Panc1 (cell line): ENCODE data around the gene POLN. TPM values are rescaled to one million over a fixed set of nuclear protein-coding genes. Genes with fewer than 3 reads are reported as not detected.

Experiments used
- ATAC-seq: fragments of 200-7000 bp; cut with Tn5 transposase; 2 replicates; pipeline ENCODE4 v1.9.1; 2020; ENCODE audit warnings: mild to moderate bottlenecking, moderate library complexity
- BruUV-seq: library from RNA; stranded (reverse); fragments of 400-500 nt; replicated peaks from 2 replicates; lab custom pipeline; 2021; lab: Mats Ljungman, UMichigan
- CTCF ChIA-PET: fragments of 300-600 bp; sonication (Branson Sonifier 250); formaldehyde crosslinking; loops from one replicate; lab custom pipeline; 2022; ENCODE audit warnings: antibody characterized with exemption; lab: Charles Lee
- POLR2A ChIA-PET: fragments of 300-600 bp; sonication (Branson Sonifier 250); formaldehyde crosslinking; loops from one replicate; lab custom pipeline; 2022; ENCODE audit warnings: antibody characterized with exemption; lab: Charles Lee
- DNase-seq: peaks from one replicate; pipeline ENCODE4 v3.0.0-alpha.2; 2010; ENCODE audit warnings: low read depth, low spot score
- H3K27ac ChIP-seq: 2 replicates; pipeline ENCODE4 v1.5.1; 2011; ENCODE audit warnings: mild to moderate bottlenecking, low read length, inconsistent platforms
- H3K27me3 ChIP-seq: fragments of 200-500 bp; sonication (Bioruptor generic); 2 replicates; pipeline ENCODE4 v1.6.0; 2014; ENCODE audit warnings: low read length, inconsistent platforms; ENCODE audit not compliant: control insufficient read depth, insufficient read depth
- H3K36me3 ChIP-seq: fragments of 200-500 bp; sonication (Bioruptor generic); 2 replicates; pipeline ENCODE4 v1.5.1; 2014; ENCODE audit warnings: inconsistent platforms, mild to moderate bottlenecking, low read length, moderate library complexity; ENCODE audit not compliant: control insufficient read depth, insufficient read depth
- H3K4me1 ChIP-seq: 2 replicates; pipeline ENCODE4 v1.5.1; 2011; ENCODE audit warnings: inconsistent platforms, mild to moderate bottlenecking, low read length, moderate library complexity; ENCODE audit not compliant: control insufficient read depth, insufficient read depth
- H3K4me3 ChIP-seq, 2 experiments: 2 replicates each; pipeline ENCODE4 v1.5.1; 2011 to 2012; ENCODE audit warnings: low read depth in 2 of 2, low read length in 2 of 2, mild to moderate bottlenecking in 2 of 2, inconsistent platforms in 1 of 2, moderate library complexity in 1 of 2
- H3K9me3 ChIP-seq: fragments of 200-500 bp; sonication (Bioruptor generic); 2 replicates; pipeline ENCODE4 v1.5.1; 2014; ENCODE audit warnings: low read depth, mild to moderate bottlenecking, inconsistent platforms, low read length, moderate library complexity; ENCODE audit not compliant: control insufficient read depth, insufficient read depth
- CTCF ChIP-seq: fragments of 450-650 bp; IDR thresholded peaks from 2 replicates; pipeline ENCODE4 v1.5.1; 2017; ENCODE audit warnings: mild to moderate bottlenecking
- POLR2AphosphoS5 ChIP-seq: IDR thresholded peaks from 2 replicates; pipeline ENCODE4 v1.6.1; 2012; ENCODE audit warnings: mild to moderate bottlenecking, low read depth, low read length, moderate library complexity
- REST ChIP-seq, 2 experiments: IDR thresholded peaks; 2 replicates each; pipeline ENCODE4 v1.6.1; 2011 to 2012; ENCODE audit warnings: low read depth in 2 of 2, control low read depth in 1 of 2, low read length in 1 of 2, mild to moderate bottlenecking in 1 of 2, moderate library complexity in 1 of 2; ENCODE audit not compliant: insufficient read depth in 1 of 2
- SIN3A ChIP-seq: IDR thresholded peaks from 2 replicates; pipeline ENCODE4 v1.6.1; 2012; ENCODE audit warnings: low read depth, mild to moderate bottlenecking, low read length, moderate library complexity, borderline replicate concordance; ENCODE audit not compliant: insufficient read depth
- TCF7L2 ChIP-seq: IDR thresholded peaks from 2 replicates; pipeline ENCODE4 v1.6.1; 2011; ENCODE audit warnings: mild to moderate bottlenecking, low read depth, low read length, inconsistent platforms
- in situ Hi-C: cut with HindIII; loops from 2 replicates; pipeline ENCODE4 v1.10.0; 2016; ENCODE audit warnings: low sequenced_read_pairs, low pct_unique_long_range_greater_than_20kb
- intact Hi-C: fragments of 100-400 bp; cut with micrococcal nuclease; formaldehyde crosslinking; loops from one replicate; pipeline ENCODE4 v1.10.0; 2022; ENCODE audit not compliant: unreplicated experiment
- total RNA-seq: library from RNA; stranded (reverse); gene quantifications from one replicate; pipeline ENCODE4 v1.2.1, GENCODE V29; 2021; ENCODE audit not compliant: unreplicated experiment

Gene POLN
- total RNA-seq, 1 experiment from 2014 or later, result 4.3 TPM

- Histone ChIP-seq H3K36me3 (no peaks in the 10 kb centered on the region), H3K4me3 (no peak overlapping the region), H3K4me1 (no peaks in the 10 kb centered on the region), H3K27ac (no peak overlapping the region), H3K9me3 (no peaks in the 10 kb centered on the region), H3K27me3 (no peaks in the 10 kb centered on the region)
- BruUV-seq, result no TSS peak
- CTCF ChIA-PET, result no interaction called here
- TF ChIP-seq CTCF, result no peak
- no peak for TF ChIP-seq TCF7L2
- no peak for TF ChIP-seq REST (IDR thresholded peaks at IDR 0.05; ENCODE audit: insufficient read depth in 1 of 2, low read depth in 2 of 2, low read length in 1 of 2)
- TF ChIP-seq SIN3A, result no peak
- TF ChIP-seq POLR2AphosphoS5, result no peak
- DNase-seq, result no peak
- no peak for ATAC-seq
- POLR2A ChIA-PET, result interaction anchor here (0.7 kb wide), 1 partner anchor 21 kb away, joined by 5 read pairs; no protein-coding TSS in a partner anchor
- intact Hi-C loops (no loop called here), in situ Hi-C loops (no loop called here)
Measured at GRCh38 chr4:2174061-2174460, 67.9 kb downstream of the POLN start.

GRCh38 chr4:2172627-2173231, 69.2 kb downstream of the POLN start:
- DNase-seq (no peak), ATAC-seq (no peak)
- Histone ChIP-seq H3K36me3 (no peaks in the 10 kb centered on the region), H3K4me3 (no peak overlapping the region), H3K27me3 (no peaks in the 10 kb centered on the region), H3K27ac (no peak overlapping the region), H3K4me1 (no peaks in the 10 kb centered on the region), H3K9me3 (no peaks in the 10 kb centered on the region)
- TF ChIP-seq SIN3A (no peak), CTCF (no peak), TCF7L2 (no peak), REST (IDR thresholded peaks at IDR 0.05; ENCODE audit: insufficient read depth in 1 of 2, low read depth in 2 of 2, low read length in 1 of 2) (no peak), POLR2AphosphoS5 (no peak)
- ChIA-PET CTCF (no interaction called here), POLR2A (no interaction called here)
- no TSS peak for BruUV-seq
- intact Hi-C loops, result no loop called here
- in situ Hi-C loops, result no loop called here
